ENCODE measurements around the gene THSD4.

THSD4 gene

GRCh38 chr15:71687902-71688508 lies 572.7 kb downstream of the THSD4 start:
- no peak for DNase-seq (ENCODE audit: low spot score)

GRCh38 chr15:71688509-71689094 lies 573.3 kb downstream of the THSD4 start:
- no peak for DNase-seq (ENCODE audit: low spot score)

GRCh38 chr15:71691081-71691457 lies 575.8 kb downstream of the THSD4 start:
- DNase-seq (ENCODE audit: low spot score), result no peak

- DNase-seq (ENCODE audit: low spot score), result no peak
Measured at GRCh38 chr15:71691458-71692417, 576.5 kb downstream of the THSD4 start.

- DNase-seq (ENCODE audit: low spot score), result no peak
Measured at GRCh38 chr15:71697236-71697635, 582.0 kb downstream of the THSD4 start.

DNA sequence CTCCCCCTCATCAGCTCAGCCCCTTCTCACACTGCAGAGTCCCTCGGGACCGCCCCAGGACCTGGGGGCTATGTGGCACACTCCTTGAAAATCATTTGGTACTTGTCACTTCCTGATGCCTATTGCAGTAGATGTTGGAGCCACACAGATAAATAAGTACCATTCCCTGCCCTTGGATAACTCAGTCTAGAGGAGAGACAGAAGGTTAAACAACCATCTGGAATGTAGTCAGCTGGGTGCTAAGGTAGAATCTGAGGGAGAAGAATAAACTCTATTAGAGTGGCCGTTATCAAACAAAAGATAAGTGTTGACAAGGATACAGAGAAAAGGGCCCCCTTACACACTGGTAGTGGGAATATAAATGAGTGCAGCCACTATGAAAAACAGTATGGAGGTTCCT lies 582.8 kb downstream of the THSD4 start:
- DNase-seq (ENCODE audit: low spot score), result no peak

- DNase-seq (ENCODE audit: low spot score), result no peak
Measured at GRCh38 chr15:71698742-71699141, 583.5 kb downstream of the THSD4 start.

DNA sequence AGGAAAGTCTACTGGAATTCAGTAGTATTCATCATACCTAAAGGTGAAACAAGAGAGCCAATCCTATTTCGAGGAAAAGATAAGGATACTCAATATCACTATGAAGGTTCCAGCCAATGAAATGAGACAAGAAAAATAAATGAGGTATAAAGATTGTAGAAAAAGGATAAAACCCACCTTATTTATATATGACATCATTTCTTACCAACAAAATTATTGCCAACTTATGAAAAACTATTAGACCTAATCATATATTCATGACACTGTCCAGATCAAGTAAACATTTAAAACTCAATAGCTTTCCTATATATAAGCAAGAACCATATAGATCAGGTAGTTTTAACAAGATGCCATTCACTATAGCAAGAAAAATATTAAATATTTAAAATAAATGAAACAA lies 584.7 kb downstream of the THSD4 start:
- DNase-seq (ENCODE audit: low spot score), result no peak

DNA sequence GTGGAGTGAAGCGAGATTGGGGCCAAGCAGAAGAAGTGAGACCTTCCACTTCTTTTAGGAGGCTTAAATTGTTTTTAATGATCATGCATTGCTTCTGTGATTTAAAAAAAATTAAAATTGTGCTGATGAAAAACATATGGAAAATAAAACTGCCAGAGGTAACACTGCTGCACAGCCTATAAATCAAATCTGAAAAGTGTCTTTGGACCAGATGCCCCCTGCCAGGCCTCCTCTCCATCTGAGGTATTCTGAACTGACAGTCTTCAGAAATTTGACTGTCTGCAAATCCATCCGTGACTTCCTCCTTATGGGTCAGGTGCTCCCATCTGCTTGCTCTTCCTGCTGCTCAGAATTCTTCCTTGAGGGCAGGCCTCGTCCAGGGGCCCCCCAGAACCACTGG lies 586.5 kb downstream of the THSD4 start:
- no peak for DNase-seq (ENCODE audit: low spot score)

DNA sequence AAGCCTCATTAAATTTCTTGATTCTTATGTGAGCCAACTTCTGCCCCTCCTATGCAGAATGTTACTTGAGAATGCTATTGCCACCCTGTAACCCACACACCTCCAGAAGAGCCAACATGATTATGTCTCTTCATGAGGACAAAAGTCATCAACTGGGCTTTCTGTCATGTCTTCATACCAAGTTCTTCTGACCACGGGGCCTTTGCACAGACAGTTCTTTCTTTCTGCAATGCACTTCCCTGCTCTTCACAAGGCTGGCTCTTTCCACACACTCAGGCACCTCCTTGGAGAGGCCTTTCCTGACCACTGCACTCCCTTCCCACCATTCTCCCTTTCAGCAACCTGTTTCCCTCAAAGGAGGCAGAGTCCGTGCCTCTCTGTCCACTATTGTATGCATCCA lies 587.2 kb downstream of the THSD4 start:
- DNase-seq (ENCODE audit: low spot score), result no peak

DNA sequence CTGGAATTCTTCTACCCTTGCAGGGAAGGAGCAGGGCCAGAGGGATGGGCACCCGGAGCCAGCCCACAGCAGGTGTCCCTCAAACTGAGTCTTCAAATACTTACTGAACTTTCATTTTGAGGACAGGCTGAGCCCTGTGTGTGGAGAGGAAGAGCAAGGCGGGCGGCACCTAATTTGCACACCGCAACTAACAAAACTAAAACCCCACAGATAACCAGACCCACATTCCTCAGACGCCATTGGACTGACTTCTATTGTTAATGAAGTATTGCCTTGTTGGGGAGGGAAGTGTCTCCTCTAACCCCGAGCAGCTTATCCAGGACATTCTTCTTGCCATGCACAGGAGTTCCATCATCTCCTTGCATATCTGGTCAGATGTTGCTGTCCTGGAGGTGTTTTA lies 589.9 kb downstream of the THSD4 start:
- DNase-seq (ENCODE audit: low spot score), result no peak

- DNase-seq (ENCODE audit: low spot score), result no peak
Measured at GRCh38 chr15:71706461-71707229, 591.4 kb downstream of the THSD4 start.

- DNase-seq (ENCODE audit: low spot score), result no peak
Measured at GRCh38 chr15:71707230-71708050, 592.2 kb downstream of the THSD4 start.

GRCh38 chr15:71708051-71708429 lies 592.8 kb downstream of the THSD4 start:
- DNase-seq (ENCODE audit: low spot score), result no peak

GRCh38 chr15:71708741-71709140 lies 593.5 kb downstream of the THSD4 start:
- DNase-seq (ENCODE audit: low spot score), result no peak

GRCh38 chr15:71709808-71710418 lies 594.6 kb downstream of the THSD4 start:
- DNase-seq (ENCODE audit: low spot score), result no peak

DNA sequence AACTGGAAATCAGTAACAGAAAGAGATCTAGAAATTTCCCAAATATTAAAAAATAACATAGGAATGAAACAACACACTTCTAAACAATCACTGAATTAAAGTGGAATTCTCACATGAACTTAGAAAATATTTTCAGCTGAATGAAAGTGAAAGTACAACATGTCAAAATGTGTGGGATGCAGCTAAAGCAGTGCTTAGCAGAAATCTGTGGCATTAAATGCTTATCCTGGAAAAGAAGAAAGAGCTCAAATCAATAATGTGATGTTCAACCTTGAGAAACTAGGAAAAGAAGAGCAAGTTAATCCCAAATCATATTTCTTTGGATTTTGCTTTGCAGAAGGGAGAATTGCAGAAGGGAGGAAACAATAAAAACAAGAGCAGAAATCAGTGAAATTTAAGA lies 596.9 kb downstream of the THSD4 start:
- no peak for DNase-seq (ENCODE audit: low spot score)

- no peak for DNase-seq (ENCODE audit: low spot score)
Measured at GRCh38 chr15:71713191-71713809, 598.0 kb downstream of the THSD4 start.

DNA sequence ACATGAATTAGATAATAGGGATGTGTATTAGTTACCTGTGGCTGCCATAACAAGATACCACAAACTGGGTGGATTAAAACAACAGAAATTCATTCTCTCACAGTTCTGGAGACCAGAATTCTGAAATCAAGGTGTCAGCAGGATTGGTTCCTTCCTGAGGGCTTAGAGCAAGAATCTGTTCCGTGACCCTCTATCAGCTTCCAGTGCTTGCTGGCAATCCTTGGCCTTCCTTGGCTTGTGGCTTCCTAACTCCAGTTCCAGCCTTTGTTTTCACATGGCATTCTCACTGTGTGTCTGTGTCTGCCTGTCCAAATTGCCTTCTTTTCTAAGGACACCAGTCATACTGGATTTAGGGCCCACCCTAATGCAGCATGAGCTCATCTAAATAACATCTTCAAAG lies 600.6 kb downstream of the THSD4 start:
- DNase-seq (ENCODE audit: low spot score), result no peak

GRCh38 chr15:71716990-71717389 lies 601.7 kb downstream of the THSD4 start:
- DNase-seq (ENCODE audit: low spot score), result no peak
